Superior temporal gyrus (tissue), 1 donor: ENCODE data around the gene CARD14.
"Not testable (repeated sequence)": the region's sequence is repeated elsewhere in the genome, so short reads cannot be mapped to it uniquely, and the experiment has no call there.

Experiments
- DNase-seq: peaks from one replicate; pipeline ENCODE4 v3.0.0-alpha.2; 2016; ENCODE audit errors: extremely low spot score

The CARD14 gene

GRCh38 chr17:80183581-80184422, 14.0 kb downstream of the CARD14 start:
- DNase-seq = no peak

DNA sequence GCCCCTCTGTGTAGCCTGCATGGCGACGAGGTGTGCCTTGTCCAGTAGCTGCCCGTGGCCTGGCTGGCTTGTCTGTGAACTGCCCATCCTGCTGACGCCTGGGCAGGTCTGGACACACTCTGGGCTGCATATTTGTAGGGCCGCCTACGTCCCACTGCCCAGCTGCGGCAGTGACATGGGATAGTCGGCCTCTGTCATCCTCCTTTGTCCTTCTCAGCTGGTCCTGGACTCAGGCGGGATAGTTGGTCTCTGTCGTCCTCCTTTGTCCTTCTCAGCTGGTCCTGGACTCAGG, 14.5 kb downstream of the CARD14 start:
- DNase-seq = no peak

- no peak for DNase-seq
Observed at GRCh38 chr17:80185968-80186367, 16.1 kb downstream of the CARD14 start.

- no peak for DNase-seq
Observed at GRCh38 chr17:80187090-80187489, 17.3 kb downstream of the CARD14 start.

- DNase-seq = no peak
Observed at GRCh38 chr17:80187515-80187941, 17.7 kb downstream of the CARD14 start.

- no peak for DNase-seq
Observed at GRCh38 chr17:80189611-80190010, 19.8 kb downstream of the CARD14 start.

- DNase-seq = no peak
Observed at GRCh38 chr17:80190716-80191115, 20.9 kb downstream of the CARD14 start.

- DNase-seq = no peak
Observed at GRCh38 chr17:80191192-80191591, 21.4 kb downstream of the CARD14 start.

- DNase-seq = peak; percentile 77
Observed at GRCh38 chr17:80191865-80192661, 22.2 kb downstream of the CARD14 start.

DNA sequence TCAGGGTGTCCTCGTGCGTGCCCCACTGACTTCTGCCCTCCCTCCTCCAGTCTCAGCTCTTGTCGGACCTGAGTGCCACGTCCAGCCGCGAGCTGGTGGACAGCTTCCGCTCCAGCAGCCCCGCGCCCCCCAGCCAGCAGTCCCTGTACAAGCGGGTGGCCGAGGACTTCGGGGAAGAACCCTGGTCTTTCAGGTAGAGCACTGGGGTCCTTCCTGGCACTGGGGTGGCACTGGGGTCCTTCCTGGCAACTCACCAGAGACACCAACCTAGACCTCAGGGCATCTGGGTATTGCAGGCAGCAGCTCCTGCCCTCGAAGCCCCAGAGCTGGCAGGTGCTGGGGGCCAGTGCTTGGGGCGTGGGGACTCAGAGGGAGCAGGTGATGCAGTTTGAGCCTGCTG, 25.3 kb downstream of the CARD14 start:
- no peak for DNase-seq

- no peak for DNase-seq
Observed at GRCh38 chr17:80195671-80196529, 26.1 kb downstream of the CARD14 start.

DNA sequence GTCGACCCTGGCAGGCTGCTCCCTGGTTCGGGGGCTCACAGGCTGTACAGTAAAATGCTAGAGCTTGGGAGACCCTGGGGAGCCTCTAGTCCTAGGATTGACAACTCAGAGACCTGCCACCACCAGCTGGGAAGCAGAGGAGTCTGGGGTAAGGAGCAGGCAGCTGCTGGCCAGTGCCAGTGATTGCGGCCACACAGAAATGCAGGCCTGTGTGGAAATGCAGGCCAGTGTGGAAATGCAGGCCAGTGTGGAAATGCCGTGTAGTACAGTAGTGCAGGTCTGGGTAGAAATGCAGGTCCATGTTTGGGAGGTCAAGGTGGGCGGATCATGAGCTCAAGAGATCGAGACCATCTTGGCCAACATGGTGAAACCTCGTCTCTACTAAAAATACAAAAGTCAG, 26.8 kb downstream of the CARD14 start:
- DNase-seq = no peak

GRCh38 chr17:80198144-80198661, 28.4 kb downstream of the CARD14 start:
- DNase-seq = no peak

DNA sequence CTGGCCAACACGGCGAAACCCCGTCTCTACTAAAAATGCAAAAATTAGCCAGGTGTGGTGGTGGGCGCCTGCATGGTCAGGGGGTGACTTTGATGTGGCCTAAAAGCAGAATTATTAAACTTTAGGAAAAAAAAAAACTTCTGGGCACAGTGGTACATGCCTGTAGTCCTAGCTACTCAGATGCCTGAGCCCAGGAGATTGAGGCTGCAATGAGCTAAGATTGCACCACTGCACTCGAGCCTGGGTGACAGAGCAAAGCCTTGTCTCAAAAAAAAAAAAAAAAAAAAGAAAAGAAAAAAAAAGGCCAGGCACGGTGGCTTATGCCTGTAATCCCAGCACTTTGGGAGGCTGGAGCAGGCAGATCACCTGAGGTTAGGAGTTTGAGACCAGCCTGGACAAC, 29.5 kb downstream of the CARD14 start:
- not testable (repeated sequence) for DNase-seq

DNA sequence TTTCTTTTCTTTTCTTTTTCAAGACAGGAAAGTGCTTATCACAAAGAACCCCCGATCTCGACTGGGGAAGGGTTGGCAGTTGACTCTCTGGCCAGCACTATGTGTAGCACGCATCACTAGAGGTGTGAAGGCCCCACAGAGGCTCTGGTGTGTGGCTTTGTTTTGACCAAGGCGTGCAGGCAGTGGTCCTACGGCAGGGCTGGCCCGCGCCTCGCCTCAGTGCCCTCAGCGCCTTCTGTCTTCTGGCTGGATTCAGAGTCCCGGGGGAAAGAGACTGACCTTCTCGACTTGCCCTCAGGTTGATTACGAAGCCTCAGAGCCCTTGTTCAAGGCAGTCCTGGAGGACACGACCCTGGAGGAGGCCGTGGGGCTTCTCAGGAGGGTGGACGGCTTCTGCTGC, 31.6 kb downstream of the CARD14 start:
- DNase-seq = no peak

DNA sequence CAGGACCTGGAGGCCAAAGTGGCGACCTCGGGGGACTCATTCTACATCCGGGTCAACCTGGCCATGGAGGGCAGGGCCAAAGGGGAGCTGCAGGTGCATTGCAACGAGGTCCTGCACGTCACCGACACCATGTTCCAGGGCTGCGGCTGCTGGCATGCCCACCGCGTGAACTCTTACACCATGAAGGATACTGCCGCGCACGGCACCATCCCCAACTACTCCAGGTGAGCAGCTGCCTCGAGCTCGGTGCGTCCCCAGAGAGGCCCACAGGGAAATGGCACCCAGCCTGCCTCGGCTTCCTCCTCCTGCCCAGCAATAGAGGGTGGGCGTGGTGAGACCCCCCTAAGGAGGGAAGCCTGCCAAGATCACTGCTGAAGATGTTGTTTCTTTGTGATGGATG, 32.4 kb downstream of the CARD14 start:
- no peak for DNase-seq

DNA sequence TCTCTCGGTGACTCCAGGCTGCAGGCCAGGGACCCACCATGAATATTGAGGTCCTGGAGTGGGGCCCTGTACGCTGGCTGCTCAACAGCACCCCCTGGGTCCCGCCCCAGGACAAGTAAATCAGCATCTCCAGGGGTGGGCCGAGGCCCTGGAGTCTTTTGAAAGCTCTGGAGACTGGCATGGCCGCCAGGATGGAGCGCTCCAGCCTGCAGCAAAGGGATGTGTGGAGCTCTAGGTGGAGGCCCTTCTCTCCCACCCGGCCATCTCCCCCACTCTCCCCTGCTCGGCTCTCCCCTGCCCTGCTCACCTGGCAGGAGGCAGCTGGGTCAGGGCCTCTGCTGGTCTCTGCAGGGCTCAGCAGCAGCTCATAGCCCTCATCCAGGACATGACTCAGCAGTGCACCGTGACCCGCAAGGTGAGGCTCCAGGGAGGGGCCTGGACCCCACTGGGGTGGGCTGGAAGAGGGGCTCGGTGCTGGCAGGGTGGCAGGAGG, 33.7 kb downstream of the CARD14 start:
- DNase-seq = no peak

DNA sequence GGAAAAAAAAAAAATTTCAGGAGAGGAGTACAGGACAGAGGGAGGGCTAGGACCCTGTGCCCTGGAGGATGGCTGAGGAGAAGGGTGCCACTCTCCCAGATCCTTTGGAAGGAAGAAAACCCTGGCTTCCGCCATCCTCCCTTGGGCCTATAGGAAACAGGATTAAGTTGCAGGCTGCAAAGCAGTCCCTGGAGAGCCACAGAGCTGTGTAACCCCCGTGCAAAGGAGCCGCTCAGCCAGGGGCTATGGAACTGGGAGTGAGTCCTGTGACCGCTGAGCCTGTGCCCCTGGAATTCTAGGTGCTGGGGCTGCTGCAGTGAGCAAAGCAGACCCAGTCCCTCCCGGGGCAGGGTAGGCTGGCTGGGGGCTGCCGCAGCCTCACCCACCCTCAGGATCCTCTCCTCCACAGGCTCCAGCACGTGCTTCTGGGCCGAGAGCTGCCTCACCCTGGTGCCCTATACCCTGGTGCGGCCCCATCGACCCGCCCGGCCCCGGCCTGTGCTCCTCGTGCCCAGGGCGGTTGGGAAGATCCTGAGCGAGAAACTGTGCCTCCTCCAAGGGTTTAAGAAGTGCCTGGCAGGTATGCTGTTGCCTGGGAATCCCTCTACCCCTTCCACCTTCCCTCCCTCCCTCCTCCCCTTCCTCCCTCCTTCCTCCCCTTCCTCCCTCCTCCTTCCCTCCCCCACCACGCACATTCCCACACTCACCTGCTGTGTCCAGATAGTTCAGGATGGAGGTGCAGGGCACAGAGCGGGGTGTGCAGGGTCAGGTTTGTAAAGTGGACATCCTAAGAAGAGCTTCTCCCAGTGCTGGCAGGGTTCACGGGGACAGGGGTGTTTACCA, 35.0 kb downstream of the CARD14 start:
- DNase-seq = no peak

DNA sequence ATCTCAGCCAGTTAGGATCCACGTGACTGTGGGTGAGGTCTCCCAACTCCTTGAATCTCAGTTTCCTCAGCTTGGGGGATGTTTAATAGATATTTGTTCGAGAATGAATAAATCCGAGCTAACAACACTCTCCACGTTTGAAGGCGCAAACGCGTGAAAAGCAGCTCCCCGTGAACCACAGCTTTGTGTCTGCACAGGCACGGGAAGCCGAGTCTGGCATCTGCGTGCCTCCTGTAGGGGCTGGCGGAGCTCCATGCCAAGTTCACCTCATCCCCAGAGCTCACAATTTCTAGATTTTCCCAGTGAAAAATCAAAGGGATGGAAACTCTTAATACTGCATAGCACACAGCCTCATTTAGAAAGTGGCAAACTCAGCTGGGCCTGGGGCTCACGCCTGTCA, 36.0 kb downstream of the CARD14 start:
- DNase-seq = no peak

DNA sequence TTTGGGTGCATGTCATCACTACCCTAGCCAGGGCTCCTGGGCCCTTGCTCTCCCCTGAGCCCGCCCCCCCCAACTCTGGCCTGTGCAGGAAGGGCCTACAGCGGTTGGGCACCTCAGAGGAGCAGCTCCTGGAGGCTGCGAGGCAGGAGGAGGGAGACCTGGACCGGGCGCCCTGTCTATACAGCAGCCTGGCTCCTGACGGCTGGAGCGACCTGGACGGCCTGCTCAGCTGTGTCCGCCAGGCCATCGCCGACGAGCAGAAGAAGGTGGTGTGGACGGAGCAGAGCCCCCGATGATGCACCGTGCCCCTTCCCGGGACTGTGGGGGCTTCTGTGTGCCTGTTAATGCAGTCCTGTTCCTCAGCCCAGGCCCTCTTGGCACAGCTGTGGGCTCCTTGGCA, 38.2 kb downstream of the CARD14 start:
- no peak for DNase-seq

DNA sequence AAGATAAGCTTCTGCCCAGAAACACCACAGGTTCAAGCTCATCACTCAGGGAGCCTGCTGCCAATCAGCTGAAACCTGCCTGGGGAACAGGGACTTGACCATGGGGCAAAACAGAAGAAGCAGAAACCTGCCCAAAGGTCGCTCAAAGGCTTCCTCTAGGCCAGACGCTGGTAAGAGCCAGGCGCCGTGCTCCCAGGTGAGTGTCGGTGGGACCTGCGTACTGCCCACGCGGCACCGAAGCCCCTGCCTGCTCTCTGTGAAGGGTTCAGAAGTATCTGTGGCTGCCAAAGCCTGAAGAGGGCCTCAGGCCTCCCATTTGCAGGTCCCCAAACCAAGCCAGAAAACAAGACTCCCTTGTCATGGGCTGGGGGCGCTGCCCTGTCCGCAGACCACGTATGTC, 39.9 kb downstream of the CARD14 start:
- no peak for DNase-seq
